WTC11 (cell line): ENCODE measurements around the gene MGAT2. TPM values are rescaled to one million over a fixed set of nuclear protein-coding genes. Genes with fewer than 3 reads are reported as not detected.

Source experiments
- AFF4 ChIP-seq: sonication (generic); formaldehyde crosslinking; IDR thresholded peaks from 2 replicates; pipeline ENCODE4 v1.8.1; 2023; ENCODE audit warnings: mild to moderate bottlenecking, missing genetic modification reagents, borderline replicate concordance
- CBFB ChIP-seq: sonication (generic); formaldehyde crosslinking; IDR thresholded peaks from 2 replicates; pipeline ENCODE4 v1.8.1; 2022; ENCODE audit warnings: mild to moderate bottlenecking, low read depth, missing genetic modification reagents
- CTCF ChIP-seq: fragments of 200-600 bp; IDR thresholded peaks from 2 replicates; pipeline ENCODE4 v1.8.0; 2022; ENCODE audit warnings: antibody characterized with exemption
- E2F1 ChIP-seq: sonication (generic); formaldehyde crosslinking; IDR thresholded peaks from 2 replicates; pipeline ENCODE4 v1.8.0; 2022; ENCODE audit warnings: mild to moderate bottlenecking, missing genetic modification reagents
- E2F4 ChIP-seq: sonication (generic); formaldehyde crosslinking; IDR thresholded peaks from 2 replicates; pipeline ENCODE4 v1.8.1; 2022; ENCODE audit warnings: low read depth, mild to moderate bottlenecking, moderate library complexity, missing genetic modification reagents, borderline replicate concordance
- ELF4 ChIP-seq: sonication (generic); formaldehyde crosslinking; IDR thresholded peaks from 2 replicates; pipeline ENCODE4 v1.8.1; 2022; ENCODE audit warnings: low read depth, mild to moderate bottlenecking, moderate library complexity, missing genetic modification reagents
- ESRRA ChIP-seq: sonication (generic); formaldehyde crosslinking; IDR thresholded peaks from 2 replicates; pipeline ENCODE4 v1.8.1; 2022; ENCODE audit warnings: mild to moderate bottlenecking, missing genetic modification reagents, borderline replicate concordance
- JAZF1 ChIP-seq: fragments of 250-450 bp; sonication (Bioruptor Pico); IDR thresholded peaks from 2 replicates; pipeline ENCODE4 v1.9.0; 2021; ENCODE audit warnings: moderate library complexity, mild to moderate bottlenecking, inconsistent platforms
- MLX ChIP-seq: sonication (generic); formaldehyde crosslinking; IDR thresholded peaks from 2 replicates; pipeline ENCODE4 v1.8.1; 2023; ENCODE audit warnings: mild to moderate bottlenecking, missing genetic modification reagents, moderate library complexity
- MXD4 ChIP-seq: fragments of 250-450 bp; sonication (Bioruptor Pico); IDR thresholded peaks from 2 replicates; pipeline ENCODE4 v1.8.0; 2021; ENCODE audit warnings: mild to moderate bottlenecking, moderate library complexity, borderline replicate concordance
- MYBL2 ChIP-seq: sonication (generic); formaldehyde crosslinking; IDR thresholded peaks from 2 replicates; pipeline ENCODE4 v1.8.1; 2023; ENCODE audit warnings: mild to moderate bottlenecking, moderate library complexity, missing genetic modification reagents
- SMAD4 ChIP-seq: sonication (generic); formaldehyde crosslinking; IDR thresholded peaks from 2 replicates; pipeline ENCODE4 v1.8.0; 2022; ENCODE audit warnings: mild to moderate bottlenecking, missing genetic modification reagents
- TEAD4 ChIP-seq: sonication (generic); formaldehyde crosslinking; IDR thresholded peaks from 2 replicates; pipeline ENCODE4 v1.8.0; 2022; ENCODE audit warnings: mild to moderate bottlenecking, missing genetic modification reagents
- TP53 ChIP-seq: sonication (generic); formaldehyde crosslinking; IDR thresholded peaks from 2 replicates; pipeline ENCODE4 v1.8.1; 2023; ENCODE audit warnings: mild to moderate bottlenecking, missing genetic modification reagents
- ZBTB21 ChIP-seq: sonication (generic); formaldehyde crosslinking; IDR thresholded peaks from 2 replicates; pipeline ENCODE4 v1.8.1; 2023; ENCODE audit warnings: mild to moderate bottlenecking, missing genetic modification reagents, borderline replicate concordance
- ZNF219 ChIP-seq: sonication (generic); formaldehyde crosslinking; IDR thresholded peaks from 2 replicates; pipeline ENCODE4 v1.8.0; 2023; ENCODE audit warnings: missing genetic modification reagents, mild to moderate bottlenecking, borderline replicate concordance
- ZNF263 ChIP-seq: sonication (generic); formaldehyde crosslinking; IDR thresholded peaks from 2 replicates; pipeline ENCODE4 v1.8.1; 2022; ENCODE audit warnings: low read depth, mild to moderate bottlenecking, moderate library complexity, missing genetic modification reagents
- ZNF317 ChIP-seq: sonication (generic); formaldehyde crosslinking; IDR thresholded peaks from 2 replicates; pipeline ENCODE4 v1.8.1; 2023; ENCODE audit warnings: low read depth, mild to moderate bottlenecking, moderate library complexity, missing genetic modification reagents, borderline replicate concordance
- ZNF425 ChIP-seq: fragments of 250-450 bp; sonication (Bioruptor Pico); conservative IDR thresholded peaks from 2 replicates; pipeline ENCODE4 v1.9.0; 2021; ENCODE audit warnings: mild to moderate bottlenecking
- ZNF671 ChIP-seq: fragments of 250-450 bp; sonication (Bioruptor Pico); IDR thresholded peaks from 2 replicates; pipeline ENCODE4 v1.8.0; 2021; ENCODE audit warnings: mild to moderate bottlenecking
- total RNA-seq: library from RNA; stranded (reverse); gene quantifications from 3 replicates; pipeline ENCODE4 v1.2.3, GENCODE V29; 2021
- TF ChIP-seq, protein P1 (sequence below): sonication (generic); formaldehyde crosslinking; IDR thresholded peaks from 2 replicates; pipeline ENCODE4 v1.8.1; 2023; ENCODE audit warnings: mild to moderate bottlenecking, missing genetic modification reagents
- TF ChIP-seq, protein P2 (sequence below): fragments of 250-450 bp; sonication (Bioruptor Pico); IDR thresholded peaks from 2 replicates; pipeline ENCODE4 v1.9.0; 2021; ENCODE audit warnings: mild to moderate bottlenecking

Gene MGAT2
- total RNA-seq, 1 experiment from 2014 or later: 25.2 TPM

- no peak for TF ChIP-seq ZNF425 (CRISPR knock-in tag)
- no peak for TF ChIP-seq E2F1 (CRISPR knock-in tag)
- no peak for TF ChIP-seq ZBTB21 (CRISPR knock-in tag)
- TF ChIP-seq SMAD4 (CRISPR knock-in tag): no peak
- TF ChIP-seq CTCF: no peak
- no peak for TF ChIP-seq MLX (CRISPR knock-in tag)
- no peak for TF ChIP-seq ESRRA
- no peak for TF ChIP-seq TEAD4 (CRISPR knock-in tag)
- TF ChIP-seq TP53 (CRISPR knock-in tag): 0 out of 2 replicates have a peak, but pooled peaks have one; percentile 9
- no peak for TF ChIP-seq JAZF1 (CRISPR knock-in tag)
- peak; percentile 46; the same call in 1 of the 2 replicates for TF ChIP-seq E2F4 (CRISPR knock-in tag)
- TF ChIP-seq MXD4 (CRISPR knock-in tag): no peak
- peak; percentile 85 for TF ChIP-seq MYBL2 (CRISPR knock-in tag)
- no peak for TF ChIP-seq ZNF263 (CRISPR knock-in tag)
- TF ChIP-seq, protein P1, sequence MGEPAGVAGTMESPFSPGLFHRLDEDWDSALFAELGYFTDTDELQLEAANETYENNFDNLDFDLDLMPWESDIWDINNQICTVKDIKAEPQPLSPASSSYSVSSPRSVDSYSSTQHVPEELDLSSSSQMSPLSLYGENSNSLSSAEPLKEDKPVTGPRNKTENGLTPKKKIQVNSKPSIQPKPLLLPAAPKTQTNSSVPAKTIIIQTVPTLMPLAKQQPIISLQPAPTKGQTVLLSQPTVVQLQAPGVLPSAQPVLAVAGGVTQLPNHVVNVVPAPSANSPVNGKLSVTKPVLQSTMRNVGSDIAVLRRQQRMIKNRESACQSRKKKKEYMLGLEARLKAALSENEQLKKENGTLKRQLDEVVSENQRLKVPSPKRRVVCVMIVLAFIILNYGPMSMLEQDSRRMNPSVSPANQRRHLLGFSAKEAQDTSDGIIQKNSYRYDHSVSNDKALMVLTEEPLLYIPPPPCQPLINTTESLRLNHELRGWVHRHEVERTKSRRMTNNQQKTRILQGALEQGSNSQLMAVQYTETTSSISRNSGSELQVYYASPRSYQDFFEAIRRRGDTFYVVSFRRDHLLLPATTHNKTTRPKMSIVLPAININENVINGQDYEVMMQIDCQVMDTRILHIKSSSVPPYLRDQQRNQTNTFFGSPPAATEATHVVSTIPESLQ (CRISPR knock-in tag): no peak
- no peak for TF ChIP-seq ZNF219 (CRISPR knock-in tag)
- TF ChIP-seq CBFB (CRISPR knock-in tag): no peak
- TF ChIP-seq ZNF671 (CRISPR knock-in tag): no peak
- TF ChIP-seq ZNF317: no peak
- no peak for TF ChIP-seq ELF4 (CRISPR knock-in tag)
- TF ChIP-seq AFF4 (CRISPR knock-in tag): no peak; the same call in 1 of the 2 replicates
- TF ChIP-seq, protein P2, sequence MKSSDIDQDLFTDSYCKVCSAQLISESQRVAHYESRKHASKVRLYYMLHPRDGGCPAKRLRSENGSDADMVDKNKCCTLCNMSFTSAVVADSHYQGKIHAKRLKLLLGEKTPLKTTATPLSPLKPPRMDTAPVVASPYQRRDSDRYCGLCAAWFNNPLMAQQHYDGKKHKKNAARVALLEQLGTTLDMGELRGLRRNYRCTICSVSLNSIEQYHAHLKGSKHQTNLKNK (CRISPR knock-in tag): no peak
Measured at GRCh38 chr14:49620182-49621113, at the start of gene MGAT2, which contains the start of gene RPL36AL (continued).
